IMR-90 (cell line): Measurements from ENCODE around the gene CDK11B.

ENCODE experiments used
- CEBPB ChIP-seq: IDR thresholded peaks from 2 replicates; pipeline ENCODE4 v1.6.1; 2012; ENCODE audit warnings: low read depth, low read length, improper control_type of control experiment
- FOS ChIP-seq: fragments of 150-350 bp; IDR thresholded peaks from 2 replicates; pipeline ENCODE4 v1.6.1; 2016; ENCODE audit warnings: low read depth, low read length
- POLR2A ChIP-seq: IDR thresholded peaks from 2 replicates; pipeline ENCODE4 v1.6.1; 2012; ENCODE audit warnings: mild to moderate bottlenecking, low read depth, low read length
- RAD21 ChIP-seq: IDR thresholded peaks from 2 replicates; pipeline ENCODE4 v1.6.1; 2012; ENCODE audit warnings: low read length, improper control_type of control experiment
- SMC3 ChIP-seq: fragments of 150-350 bp; IDR thresholded peaks from 2 replicates; pipeline ENCODE4 v1.6.1; 2016; ENCODE audit warnings: low read depth, mild to moderate bottlenecking, antibody characterized with exemption, low read length, moderate library complexity
- TF ChIP-seq, protein P1 (sequence below): conservative IDR thresholded peaks from 2 replicates; pipeline ENCODE4 v1.5.1; 2012; ENCODE audit warnings: mild to moderate bottlenecking, low read depth, low read length, improper control_type of control experiment

DNA sequence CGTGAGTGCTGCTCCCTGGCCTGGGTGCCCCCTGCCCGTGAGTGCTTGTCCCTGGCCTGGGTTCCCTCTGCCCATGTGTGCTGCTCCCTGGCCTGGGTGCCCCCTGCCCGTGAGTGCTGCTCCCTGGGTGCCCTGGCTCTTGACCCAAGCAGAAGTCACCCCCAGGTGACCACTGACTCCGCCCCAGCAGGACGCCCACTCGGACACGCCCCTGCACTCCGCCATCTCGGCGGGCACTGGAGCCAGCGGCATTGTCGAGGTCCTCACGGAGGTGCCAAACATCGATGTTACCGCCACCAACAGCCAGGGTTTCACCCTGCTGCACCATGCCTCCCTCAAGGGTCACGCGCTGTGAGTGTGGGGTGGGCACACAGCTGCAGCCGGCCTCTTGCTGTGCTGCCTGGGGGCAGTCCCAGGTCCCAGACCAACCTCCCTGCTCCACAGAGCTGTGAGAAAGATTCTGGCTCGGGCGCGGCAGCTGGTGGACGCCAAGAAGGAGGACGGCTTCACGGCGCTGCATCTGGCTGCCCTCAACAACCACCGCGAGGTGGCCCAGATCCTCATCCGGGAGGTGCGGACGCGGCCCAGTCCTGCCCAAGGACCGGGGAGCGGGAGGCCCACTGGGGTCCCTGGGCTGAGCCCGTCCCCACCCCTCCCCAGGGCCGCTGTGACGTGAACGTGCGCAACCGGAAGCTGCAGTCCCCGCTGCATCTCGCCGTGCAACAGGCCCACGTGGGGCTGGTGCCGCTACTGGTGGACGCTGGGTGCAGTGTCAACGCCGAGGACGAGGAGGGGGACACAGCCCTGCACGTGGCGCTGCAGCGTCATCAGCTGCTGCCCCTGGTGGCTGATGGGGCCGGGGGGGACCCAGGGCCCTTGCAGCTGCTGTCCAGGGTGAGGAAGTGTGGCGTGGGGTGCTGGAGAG is 30.7 kb downstream of the CDK11B start:
- TF ChIP-seq POLR2A, result no peak
- TF ChIP-seq, protein P1, sequence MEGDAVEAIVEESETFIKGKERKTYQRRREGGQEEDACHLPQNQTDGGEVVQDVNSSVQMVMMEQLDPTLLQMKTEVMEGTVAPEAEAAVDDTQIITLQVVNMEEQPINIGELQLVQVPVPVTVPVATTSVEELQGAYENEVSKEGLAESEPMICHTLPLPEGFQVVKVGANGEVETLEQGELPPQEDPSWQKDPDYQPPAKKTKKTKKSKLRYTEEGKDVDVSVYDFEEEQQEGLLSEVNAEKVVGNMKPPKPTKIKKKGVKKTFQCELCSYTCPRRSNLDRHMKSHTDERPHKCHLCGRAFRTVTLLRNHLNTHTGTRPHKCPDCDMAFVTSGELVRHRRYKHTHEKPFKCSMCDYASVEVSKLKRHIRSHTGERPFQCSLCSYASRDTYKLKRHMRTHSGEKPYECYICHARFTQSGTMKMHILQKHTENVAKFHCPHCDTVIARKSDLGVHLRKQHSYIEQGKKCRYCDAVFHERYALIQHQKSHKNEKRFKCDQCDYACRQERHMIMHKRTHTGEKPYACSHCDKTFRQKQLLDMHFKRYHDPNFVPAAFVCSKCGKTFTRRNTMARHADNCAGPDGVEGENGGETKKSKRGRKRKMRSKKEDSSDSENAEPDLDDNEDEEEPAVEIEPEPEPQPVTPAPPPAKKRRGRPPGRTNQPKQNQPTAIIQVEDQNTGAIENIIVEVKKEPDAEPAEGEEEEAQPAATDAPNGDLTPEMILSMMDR, result no peak
- no peak for TF ChIP-seq CEBPB
- TF ChIP-seq RAD21, result no peak
- no peak for TF ChIP-seq SMC3
- no peak for TF ChIP-seq FOS
